ENCODE data around the gene EHD1. TPM values are rescaled to one million over a fixed set of nuclear protein-coding genes. Genes with fewer than 3 reads are reported as not detected.
A peak's percentile ranks its signal among the peaks of the same experiment; 100 is the strongest.

Gene EHD1
- total RNA-seq, 3 donors from 2014 or later, result 26.9 to 45.4 (median 31.2) TPM

DNA sequence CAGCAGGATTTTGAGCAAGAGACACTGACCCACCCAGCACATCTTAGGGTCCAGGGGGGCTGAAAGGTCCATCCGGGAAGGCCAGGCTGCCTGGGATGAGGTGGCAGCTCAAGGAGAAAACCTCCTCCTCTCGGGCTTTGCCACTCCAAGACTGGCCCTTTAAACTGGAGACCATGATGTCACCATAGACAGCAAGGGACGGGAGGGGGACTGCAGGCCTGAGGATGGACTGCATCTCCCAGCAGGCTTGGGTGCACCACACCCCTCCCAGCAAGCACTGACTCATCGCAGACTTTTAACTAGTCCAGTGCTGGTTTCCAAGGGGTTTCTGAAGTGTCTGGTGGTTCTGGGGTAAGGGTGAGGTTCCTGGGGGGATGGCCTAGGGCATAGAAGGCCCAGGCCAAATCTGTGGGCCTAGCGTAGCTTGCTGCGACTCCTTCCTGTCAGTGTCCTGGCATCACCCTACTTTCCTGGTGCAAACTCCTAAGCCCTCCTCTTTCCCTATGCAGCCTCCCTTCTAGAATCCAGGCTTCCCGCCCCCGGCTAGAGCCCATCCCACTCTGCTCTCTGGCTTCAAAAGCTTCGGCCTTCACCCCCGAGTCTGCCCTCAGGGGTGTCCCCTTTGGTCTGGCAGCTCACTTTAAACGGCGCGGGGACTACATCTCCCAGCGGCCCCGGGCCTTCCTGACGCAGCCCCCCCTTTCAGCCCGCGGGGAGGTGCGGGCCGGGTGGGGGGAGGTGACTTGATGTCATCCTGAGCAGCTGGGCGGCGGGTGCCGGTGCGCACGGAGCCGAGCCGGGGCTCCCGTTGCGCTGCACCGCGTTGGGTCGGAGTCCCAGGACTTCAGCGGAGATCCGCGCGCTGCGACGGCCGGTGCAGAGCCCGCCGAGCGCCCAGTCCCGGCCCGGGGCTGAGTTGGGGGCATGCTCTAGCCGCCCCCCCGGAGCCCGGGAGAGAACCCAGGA, 45.8 kb upstream of the EHD1 start, which contains the start of gene PPP2R5B:
TSS of gene PPP2R5B (plus strand) at position 746 of the 966 bp plus-strand sequence. CDS start 1,046 bp downstream, outside the sequence.
- Histone ChIP-seq H3K9me3 (no peaks in the 10 kb centered on the region), H3K36me3 (no peaks in the 10 kb centered on the region), H3K27me3 (no peaks in the 10 kb centered on the region), H3K4me3 (peak within 1 kb of the TSS; percentile 88 to 99 (median 95)), H3K27ac (peak within 1 kb of the TSS; percentile 93 to 96), H3K4me1 (peaks cover 0 to 7% of the 10 kb centered on the region in 2 donors)
- intact Hi-C loops (cut with DNase I; ENCODE audit: low total_unique reads), result no loop called here
- DNase-seq (ENCODE audit: low spot score in 2 of 2), result peak; percentile 87 to 95
- TF ChIP-seq POLR2AphosphoS5 (IDR thresholded peaks at IDR 0.05) (peak; percentile 73 to 87 (median 87)), POLR2A (IDR thresholded peaks at IDR 0.05) (peak; percentile 40)
- TF ChIP-seq, protein P1, sequence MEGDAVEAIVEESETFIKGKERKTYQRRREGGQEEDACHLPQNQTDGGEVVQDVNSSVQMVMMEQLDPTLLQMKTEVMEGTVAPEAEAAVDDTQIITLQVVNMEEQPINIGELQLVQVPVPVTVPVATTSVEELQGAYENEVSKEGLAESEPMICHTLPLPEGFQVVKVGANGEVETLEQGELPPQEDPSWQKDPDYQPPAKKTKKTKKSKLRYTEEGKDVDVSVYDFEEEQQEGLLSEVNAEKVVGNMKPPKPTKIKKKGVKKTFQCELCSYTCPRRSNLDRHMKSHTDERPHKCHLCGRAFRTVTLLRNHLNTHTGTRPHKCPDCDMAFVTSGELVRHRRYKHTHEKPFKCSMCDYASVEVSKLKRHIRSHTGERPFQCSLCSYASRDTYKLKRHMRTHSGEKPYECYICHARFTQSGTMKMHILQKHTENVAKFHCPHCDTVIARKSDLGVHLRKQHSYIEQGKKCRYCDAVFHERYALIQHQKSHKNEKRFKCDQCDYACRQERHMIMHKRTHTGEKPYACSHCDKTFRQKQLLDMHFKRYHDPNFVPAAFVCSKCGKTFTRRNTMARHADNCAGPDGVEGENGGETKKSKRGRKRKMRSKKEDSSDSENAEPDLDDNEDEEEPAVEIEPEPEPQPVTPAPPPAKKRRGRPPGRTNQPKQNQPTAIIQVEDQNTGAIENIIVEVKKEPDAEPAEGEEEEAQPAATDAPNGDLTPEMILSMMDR (IDR thresholded peaks at IDR 0.05), result peak in 2 of 3 donors; percentile 7 to 19

DNA sequence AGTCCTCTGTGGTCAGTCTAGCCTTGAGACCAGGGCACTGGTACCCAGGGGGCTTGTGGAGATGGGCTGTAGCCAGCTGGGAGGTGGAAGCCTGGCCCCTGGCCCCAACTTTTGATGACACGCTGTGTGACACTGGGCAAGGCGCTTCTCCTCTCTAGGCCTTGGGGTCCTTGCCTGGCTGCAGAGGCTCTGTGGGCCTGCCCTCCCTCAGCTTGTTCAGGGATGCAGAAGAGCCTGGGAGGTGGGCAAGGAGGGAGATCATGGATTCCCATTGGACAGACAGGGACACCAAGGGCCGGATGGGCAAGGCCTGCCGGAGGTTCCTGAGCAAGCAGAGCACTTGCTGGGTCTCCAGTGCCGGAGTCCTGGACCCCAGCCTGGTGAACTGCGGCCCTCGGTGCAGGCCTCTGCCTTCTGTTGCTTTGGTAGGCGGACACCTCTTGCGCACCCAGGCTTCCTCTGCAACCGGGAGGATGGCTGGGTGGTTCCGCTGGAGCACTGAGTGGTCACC, 44.8 kb upstream of the EHD1 start:
- Histone ChIP-seq H3K27ac (peak overlapping the region; percentile 93 to 96), H3K36me3 (no peaks in the 10 kb centered on the region), H3K9me3 (no peaks in the 10 kb centered on the region), H3K4me3 (peak overlapping the region in 1 of 3 donors; percentile 88), H3K27me3 (no peaks in the 10 kb centered on the region), H3K4me1 (peaks cover 3 to 7% of the 10 kb centered on the region in 2 donors)
- no peak for TF ChIP-seq POLR2AphosphoS5 (IDR thresholded peaks at IDR 0.05)
- TF ChIP-seq, protein P1 (IDR thresholded peaks at IDR 0.05), result no peak
- TF ChIP-seq POLR2A (IDR thresholded peaks at IDR 0.05), result no peak
- no peak for DNase-seq (ENCODE audit: low spot score in 2 of 2)
- intact Hi-C loops (cut with DNase I; ENCODE audit: low total_unique reads), result no loop called here

DNA sequence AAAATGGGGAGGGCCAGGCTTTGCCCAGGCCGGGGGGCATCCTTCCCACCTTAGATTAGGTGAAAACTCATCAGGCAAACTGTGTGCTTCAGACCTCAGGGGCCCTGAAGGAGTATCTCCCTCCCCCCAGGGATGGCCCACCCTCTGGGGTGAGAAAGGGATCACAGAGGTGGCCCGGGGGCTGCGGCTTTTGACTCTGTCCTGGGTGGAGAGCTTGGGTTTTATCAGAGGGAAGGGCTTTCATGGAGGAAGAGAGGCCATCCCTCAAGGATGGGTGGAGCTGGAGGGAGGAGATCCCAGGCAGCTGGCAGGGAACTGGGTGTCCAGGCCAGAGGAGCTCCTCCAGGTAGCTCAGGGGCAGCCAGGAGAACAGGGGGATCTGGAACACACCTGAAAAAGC, 43.0 kb upstream of the EHD1 start:
- no peak for TF ChIP-seq POLR2AphosphoS5 (IDR thresholded peaks at IDR 0.05)
- no peak for TF ChIP-seq POLR2A (IDR thresholded peaks at IDR 0.05)
- TF ChIP-seq, protein P1 (IDR thresholded peaks at IDR 0.05), result no peak
- H3K27me3 ChIP-seq, result no peaks in the 10 kb centered on the region
- no peak overlapping the region for H3K27ac ChIP-seq
- H3K4me3 ChIP-seq, result no peak overlapping the region
- H3K9me3 ChIP-seq, result no peaks in the 10 kb centered on the region
- no peaks in the 10 kb centered on the region for H3K36me3 ChIP-seq
- peaks cover 5 to 7% of the 10 kb centered on the region in 2 donors for H3K4me1 ChIP-seq
- no peak for DNase-seq (ENCODE audit: low spot score in 2 of 2)
- intact Hi-C loops (cut with DNase I; ENCODE audit: low total_unique reads), result no loop called here

DNA sequence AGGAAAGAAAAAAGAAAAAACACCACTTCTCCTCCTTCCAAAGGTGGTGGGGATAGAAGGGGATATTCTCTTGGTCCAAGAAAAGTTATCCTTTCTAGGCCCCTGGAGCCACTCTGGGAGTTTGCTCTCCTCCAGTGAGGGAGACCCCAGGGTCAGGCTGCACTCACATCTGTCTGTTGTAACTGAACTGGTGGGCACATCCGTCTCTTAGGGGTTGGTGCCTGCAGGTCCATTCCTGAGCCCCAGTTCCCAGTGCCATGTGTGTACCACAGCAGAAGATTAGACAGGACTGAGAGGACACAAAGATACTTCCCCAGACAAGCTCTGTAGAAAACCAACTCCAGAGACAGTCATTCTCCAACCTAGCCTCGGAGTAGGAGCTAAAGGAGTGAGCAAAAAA, 41.7 kb upstream of the EHD1 start:
- Histone ChIP-seq H3K27ac (no peak overlapping the region), H3K4me1 (peaks cover 2 to 9% of the 10 kb centered on the region in 2 donors), H3K4me3 (no peak overlapping the region), H3K9me3 (no peaks in the 10 kb centered on the region), H3K36me3 (no peaks in the 10 kb centered on the region), H3K27me3 (no peaks in the 10 kb centered on the region)
- intact Hi-C loops (cut with DNase I; ENCODE audit: low total_unique reads), result no loop called here
- DNase-seq (ENCODE audit: low spot score in 2 of 2), result no peak
- TF ChIP-seq POLR2AphosphoS5 (IDR thresholded peaks at IDR 0.05), result no peak
- TF ChIP-seq POLR2A (IDR thresholded peaks at IDR 0.05), result no peak
- TF ChIP-seq, protein P1 (IDR thresholded peaks at IDR 0.05), result no peak

DNA sequence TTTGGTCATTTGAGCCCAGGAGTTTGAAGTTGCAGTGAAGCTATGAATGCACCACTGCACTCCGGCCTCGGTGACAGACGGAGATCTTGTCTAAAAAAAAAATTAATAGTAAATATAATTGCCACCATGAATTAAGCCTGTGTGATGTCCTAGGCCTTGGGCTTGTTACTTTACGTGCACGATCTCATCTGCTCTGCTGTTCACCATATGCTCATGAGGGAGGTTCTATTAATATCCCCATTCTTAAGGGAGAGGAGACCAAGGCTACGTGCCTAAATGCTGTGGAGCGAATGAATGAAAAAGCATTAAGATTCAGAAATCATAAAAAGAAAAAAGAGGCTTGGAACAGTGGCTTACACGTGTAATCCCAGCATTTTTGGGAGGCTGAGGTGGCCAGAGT, 41.2 kb upstream of the EHD1 start:
- intact Hi-C loops (cut with DNase I; ENCODE audit: low total_unique reads), result no loop called here
- Histone ChIP-seq H3K4me3 (no peak overlapping the region), H3K9me3 (no peaks in the 10 kb centered on the region), H3K36me3 (no peaks in the 10 kb centered on the region), H3K27me3 (no peaks in the 10 kb centered on the region), H3K27ac (no peak overlapping the region), H3K4me1 (peaks cover 0 to 9% of the 10 kb centered on the region in 2 donors)
- TF ChIP-seq POLR2AphosphoS5 (IDR thresholded peaks at IDR 0.05), result no peak
- TF ChIP-seq, protein P1 (IDR thresholded peaks at IDR 0.05), result no peak
- no peak for TF ChIP-seq POLR2A (IDR thresholded peaks at IDR 0.05)
- DNase-seq (ENCODE audit: low spot score in 2 of 2), result no peak

Measured in breast epithelium (tissue), 4 donors.